IPS-18a (cell line): ENCODE data around the gene CMKLR1.

ENCODE experiments used
- H3K27ac ChIP-seq: one replicate; pipeline ENCODE4 v1.5.1; 2013; ENCODE audit warnings: low read length
- H3K27me3 ChIP-seq: one replicate; pipeline ENCODE4 v1.6.1; 2013; ENCODE audit warnings: mild to moderate bottlenecking, low read length; ENCODE audit not compliant: control insufficient read depth, insufficient read depth
- H3K36me3 ChIP-seq: one replicate; pipeline ENCODE4 v1.6.1; 2013; ENCODE audit warnings: low read depth, low read length; ENCODE audit not compliant: control insufficient read depth
- H3K4me1 ChIP-seq: one replicate; pipeline ENCODE4 v1.6.1; 2013; ENCODE audit warnings: low read depth, low read length; ENCODE audit not compliant: control insufficient read depth
- H3K4me3 ChIP-seq: one replicate; pipeline ENCODE4 v1.5.1; 2013; ENCODE audit warnings: low read length
- H3K9ac ChIP-seq: one replicate; pipeline ENCODE4 v1.6.1; 2013; ENCODE audit warnings: mild to moderate bottlenecking, low read length, moderate library complexity
- H3K9me3 ChIP-seq: one replicate; pipeline ENCODE4 v1.6.1; 2013; ENCODE audit warnings: low read depth, low read length; ENCODE audit not compliant: control insufficient read depth

Gene CMKLR1

DNA sequence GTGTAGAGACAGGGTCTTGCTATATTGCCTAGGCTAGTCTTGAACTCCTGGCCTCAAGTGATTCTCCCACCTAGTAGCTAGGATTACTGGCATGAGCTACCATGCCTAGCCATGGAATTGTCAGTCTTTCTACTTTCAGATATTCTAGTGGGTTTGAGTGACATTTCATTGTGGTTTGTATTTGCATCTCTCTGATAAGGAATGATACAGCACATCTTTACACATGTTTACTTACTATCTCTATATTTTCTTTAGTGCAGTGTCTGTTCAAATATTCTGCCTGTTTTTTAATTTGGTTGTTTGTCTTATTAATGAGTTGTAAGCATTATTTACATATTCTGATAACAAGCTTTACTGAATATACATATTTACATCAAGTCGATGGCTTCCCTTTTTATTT lies 73.6 kb downstream of the CMKLR1 start:
- Histone ChIP-seq H3K4me3 (no peak overlapping the region), H3K36me3 (no peaks in the 10 kb centered on the region), H3K9ac (no peak overlapping the region), H3K27ac (no peak overlapping the region), H3K9me3 (peaks cover 10% of the 10 kb centered on the region), H3K4me1 (no peaks in the 10 kb centered on the region), H3K27me3 (no peaks in the 10 kb centered on the region)

DNA sequence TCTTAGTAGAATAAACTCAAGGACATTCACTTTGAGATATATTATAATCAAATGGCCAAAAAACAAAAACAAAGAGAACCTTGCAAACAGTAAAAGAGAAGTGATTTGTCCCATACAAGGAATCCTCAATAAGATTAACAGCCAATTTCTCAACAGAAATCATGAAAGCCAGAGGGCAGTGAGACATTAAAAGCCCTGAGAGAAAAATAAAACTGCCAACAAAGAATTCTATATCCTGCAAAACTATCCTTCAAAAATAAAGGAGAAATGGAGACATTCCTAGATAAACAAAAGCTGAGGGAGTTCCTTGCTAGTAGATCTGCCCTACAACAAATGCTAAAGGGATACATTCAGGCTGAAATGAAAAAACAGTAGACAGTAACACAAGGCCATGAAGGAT lies 78.1 kb downstream of the CMKLR1 start:
- Histone ChIP-seq H3K27ac (no peak overlapping the region), H3K4me3 (no peak overlapping the region), H3K4me1 (no peaks in the 10 kb centered on the region), H3K27me3 (no peaks in the 10 kb centered on the region), H3K36me3 (no peaks in the 10 kb centered on the region), H3K9ac (no peak overlapping the region), H3K9me3 (peaks cover 15% of the 10 kb centered on the region)

DNA sequence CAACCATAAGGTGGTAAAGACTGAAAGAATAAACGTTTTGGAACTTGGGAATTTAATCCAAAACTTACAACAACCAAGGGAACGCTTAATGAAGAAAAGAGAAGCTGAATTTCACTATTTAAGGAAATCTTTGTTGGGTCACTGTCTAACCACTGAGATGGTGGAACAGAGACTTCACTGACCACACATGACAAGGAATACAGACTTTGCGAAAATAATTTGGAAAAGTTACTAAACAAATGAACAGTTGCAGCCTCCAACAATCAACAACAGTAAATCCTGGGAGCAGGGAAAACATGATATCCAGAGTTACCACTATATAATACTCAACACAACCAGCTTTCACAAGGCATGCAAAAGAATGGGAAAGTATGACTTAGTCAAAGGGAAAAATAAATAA lies 79.1 kb downstream of the CMKLR1 start:
- no peak overlapping the region for H3K27ac ChIP-seq
- H3K4me3 ChIP-seq: no peak overlapping the region
- H3K9me3 ChIP-seq: peaks cover 15% of the 10 kb centered on the region
- H3K4me1 ChIP-seq: no peaks in the 10 kb centered on the region
- H3K27me3 ChIP-seq: no peaks in the 10 kb centered on the region
- H3K9ac ChIP-seq: no peak overlapping the region
- no peaks in the 10 kb centered on the region for H3K36me3 ChIP-seq

DNA sequence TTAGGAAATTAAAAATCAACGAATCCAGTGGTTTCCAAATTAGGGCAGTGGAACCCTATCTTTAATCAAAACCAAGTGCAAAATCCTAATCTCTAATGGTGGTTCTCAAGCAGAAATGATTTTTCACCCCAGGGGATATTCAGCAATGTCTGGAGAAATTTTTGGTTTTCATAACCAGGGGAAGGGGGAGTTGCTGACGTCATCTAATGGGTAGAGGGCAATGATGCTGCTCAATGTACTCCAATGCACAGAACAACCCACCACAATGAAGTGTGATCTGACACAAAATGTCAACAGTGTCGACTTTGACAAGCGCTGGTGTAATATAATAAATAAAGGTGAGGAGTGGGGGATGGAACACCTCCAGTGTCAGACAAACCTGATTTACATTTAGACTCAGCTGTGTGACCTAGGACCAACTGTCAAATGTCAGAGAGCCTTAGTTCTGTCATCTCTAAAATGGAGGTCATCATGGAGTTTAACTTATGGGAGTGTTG lies 81.5 kb downstream of the CMKLR1 start:
- H3K36me3 ChIP-seq: no peaks in the 10 kb centered on the region
- peaks cover 15% of the 10 kb centered on the region for H3K9me3 ChIP-seq
- H3K4me1 ChIP-seq: peaks cover 19% of the 10 kb centered on the region
- H3K27ac ChIP-seq: no peak overlapping the region
- H3K9ac ChIP-seq: no peak overlapping the region
- H3K27me3 ChIP-seq: no peaks in the 10 kb centered on the region
- H3K4me3 ChIP-seq: no peak overlapping the region

DNA sequence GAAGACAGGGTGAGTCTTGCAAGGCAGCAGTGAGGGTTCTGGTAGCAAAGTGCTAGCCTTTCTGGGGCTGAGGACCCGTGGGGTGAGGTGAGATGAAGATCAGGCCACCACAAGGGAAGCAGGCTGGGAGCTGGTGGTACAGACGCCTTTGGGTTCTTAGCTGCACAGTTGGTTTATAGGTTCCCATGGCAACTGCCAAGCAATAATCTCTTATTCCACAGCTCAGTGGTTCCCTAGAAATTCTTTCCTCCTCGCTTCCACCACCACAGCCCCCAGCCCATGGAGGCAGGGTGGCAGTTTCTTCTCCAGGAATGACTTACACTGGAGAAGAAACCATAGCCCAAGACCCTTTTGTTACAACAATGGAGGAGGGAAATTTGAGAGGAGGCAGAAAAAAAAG lies 82.1 kb downstream of the CMKLR1 start:
- H3K27me3 ChIP-seq: no peaks in the 10 kb centered on the region
- H3K4me3 ChIP-seq: no peak overlapping the region

DNA sequence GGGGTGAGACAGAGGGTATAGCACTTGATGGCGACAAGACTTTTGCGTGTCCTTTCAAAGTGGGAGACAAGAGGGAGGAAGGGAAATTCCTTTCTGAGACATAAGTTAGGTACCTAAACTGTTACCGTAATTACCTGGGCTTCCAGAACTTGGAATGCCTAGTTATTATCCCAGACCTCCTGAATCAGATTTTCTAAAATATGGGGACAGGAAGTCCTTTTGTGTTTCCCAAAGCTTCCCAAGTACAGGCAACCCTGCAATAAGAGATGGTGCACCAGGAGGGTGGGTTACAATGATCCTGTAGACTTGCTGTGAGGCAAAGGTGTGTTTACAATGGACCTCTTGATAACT lies 83.9 kb downstream of the CMKLR1 start:
- peaks cover 20% of the 10 kb centered on the region for H3K4me1 ChIP-seq
- no peaks in the 10 kb centered on the region for H3K27me3 ChIP-seq

More for the DNA sequence above, 82.1 kb downstream of the CMKLR1 start:
- no peaks in the 10 kb centered on the region for H3K36me3 ChIP-seq
- no peak overlapping the region for H3K9ac ChIP-seq
- H3K9me3 ChIP-seq: peaks cover 15% of the 10 kb centered on the region
- no peak overlapping the region for H3K27ac ChIP-seq
- peaks cover 20% of the 10 kb centered on the region for H3K4me1 ChIP-seq

DNA sequence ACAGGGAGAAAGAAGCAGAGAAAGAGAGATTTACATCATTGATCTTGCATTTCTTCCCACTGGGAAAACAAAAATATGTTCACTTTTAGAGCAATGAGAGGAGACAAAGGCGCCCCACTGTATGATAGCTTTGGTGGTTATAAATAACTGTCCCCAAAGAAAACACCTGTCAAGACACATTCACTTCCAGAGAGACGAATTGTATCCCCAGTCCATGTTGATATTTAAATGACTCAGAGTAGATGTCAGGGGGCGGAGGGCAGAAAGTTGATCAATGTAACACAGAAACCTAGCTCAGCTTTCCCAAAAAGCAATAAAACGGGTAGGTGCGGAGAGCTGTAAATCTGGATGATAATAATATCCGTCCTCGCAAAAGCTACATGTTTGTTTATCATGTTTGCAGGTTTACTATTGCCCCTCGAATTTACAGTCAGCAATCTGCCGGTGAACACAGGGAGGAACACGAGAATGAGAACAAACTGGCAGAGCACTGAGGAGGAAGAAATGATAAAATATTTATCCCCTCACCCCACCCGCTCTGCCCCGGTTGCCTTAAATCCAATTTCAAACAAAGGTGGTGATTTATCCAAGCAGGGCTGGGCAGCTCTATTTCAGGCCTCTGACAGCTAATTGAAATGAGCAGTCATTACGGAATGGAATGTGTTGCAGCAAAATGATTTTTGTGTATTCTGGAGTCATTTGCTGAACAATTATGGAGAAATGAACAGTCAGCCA lies 84.4 kb downstream of the CMKLR1 start:
- Histone ChIP-seq H3K4me3 (no peak overlapping the region), H3K4me1 (peaks cover 20% of the 10 kb centered on the region), H3K27me3 (no peaks in the 10 kb centered on the region), H3K9ac (no peak overlapping the region), H3K27ac (no peak overlapping the region), H3K9me3 (peaks cover 3% of the 10 kb centered on the region), H3K36me3 (no peaks in the 10 kb centered on the region)

More for the DNA sequence above, 83.9 kb downstream of the CMKLR1 start:
- Histone ChIP-seq H3K4me3 (no peak overlapping the region), H3K9ac (no peak overlapping the region), H3K9me3 (peaks cover 5% of the 10 kb centered on the region), H3K27ac (no peak overlapping the region), H3K36me3 (no peaks in the 10 kb centered on the region)

DNA sequence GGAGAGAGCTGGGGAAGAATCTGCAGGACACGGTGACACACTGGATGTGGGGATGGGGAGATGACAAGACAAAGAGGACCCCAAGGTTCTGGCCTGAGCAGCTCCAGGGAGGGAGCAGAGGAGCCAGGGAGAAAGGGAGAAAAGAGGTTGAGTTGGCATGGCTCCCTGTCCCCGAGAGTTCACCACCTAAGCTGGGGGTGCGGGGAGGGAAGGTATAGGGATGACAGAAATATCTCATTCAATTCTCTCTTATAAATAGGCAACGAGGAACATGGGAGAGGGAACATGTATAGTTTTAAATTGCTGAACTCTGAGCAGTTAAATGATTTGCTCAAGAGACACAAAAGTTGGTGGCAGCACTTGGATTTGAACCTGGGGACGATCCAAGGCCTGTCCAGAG lies 85.1 kb downstream of the CMKLR1 start:
- H3K27me3 ChIP-seq: no peaks in the 10 kb centered on the region
- H3K4me3 ChIP-seq: no peak overlapping the region
- H3K9ac ChIP-seq: no peak overlapping the region
- peaks cover 20% of the 10 kb centered on the region for H3K4me1 ChIP-seq
- no peak overlapping the region for H3K27ac ChIP-seq
- no peaks in the 10 kb centered on the region for H3K9me3 ChIP-seq
- no peaks in the 10 kb centered on the region for H3K36me3 ChIP-seq

DNA sequence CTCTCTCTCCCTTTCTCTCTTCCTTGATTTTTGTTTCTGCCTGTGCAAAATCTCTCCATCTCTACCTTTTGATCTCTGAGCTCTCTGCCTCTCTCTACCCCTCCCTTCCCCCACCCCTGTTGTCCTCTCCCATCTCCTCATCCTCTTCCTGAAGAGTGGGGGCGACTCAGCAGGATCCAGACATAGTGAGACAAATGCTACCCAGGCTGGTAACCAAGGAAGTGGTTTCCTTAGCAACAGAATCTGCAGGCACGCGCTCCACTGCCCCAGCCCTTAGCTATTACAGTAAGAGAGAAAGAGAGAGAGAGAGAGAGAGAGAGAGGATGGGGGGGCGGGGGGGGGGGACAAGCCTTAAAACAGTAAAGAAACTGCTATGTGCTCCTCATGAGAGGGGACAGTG lies 85.6 kb downstream of the CMKLR1 start:
- no peaks in the 10 kb centered on the region for H3K9me3 ChIP-seq
- H3K36me3 ChIP-seq: no peaks in the 10 kb centered on the region
- no peaks in the 10 kb centered on the region for H3K27me3 ChIP-seq
- no peak overlapping the region for H3K9ac ChIP-seq
- peaks cover 20% of the 10 kb centered on the region for H3K4me1 ChIP-seq
- no peak overlapping the region for H3K4me3 ChIP-seq
- H3K27ac ChIP-seq: no peak overlapping the region

DNA sequence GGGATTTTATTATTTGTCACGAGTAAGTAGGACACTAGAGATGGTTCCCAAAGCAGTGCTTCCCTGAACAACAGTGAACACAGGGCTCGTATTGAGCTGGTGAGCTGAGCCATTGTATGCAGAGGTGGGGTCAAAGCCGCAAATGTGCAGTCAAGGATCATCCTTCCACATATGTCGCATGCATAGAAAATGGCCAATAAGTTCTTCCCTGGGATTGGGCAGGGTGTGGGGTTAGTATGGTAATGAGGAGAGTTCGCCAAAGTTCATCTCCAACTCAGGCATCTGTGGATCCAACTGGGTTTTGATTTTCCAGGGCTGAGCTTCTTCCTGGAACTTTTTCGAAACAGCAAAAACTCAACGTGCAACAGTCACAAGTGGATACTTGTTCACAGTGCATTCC lies 86.6 kb downstream of the CMKLR1 start:
- Histone ChIP-seq H3K4me1 (peaks cover 20% of the 10 kb centered on the region), H3K9ac (no peak overlapping the region), H3K27ac (no peak overlapping the region), H3K9me3 (no peaks in the 10 kb centered on the region), H3K27me3 (no peaks in the 10 kb centered on the region), H3K4me3 (no peak overlapping the region), H3K36me3 (no peaks in the 10 kb centered on the region)

DNA sequence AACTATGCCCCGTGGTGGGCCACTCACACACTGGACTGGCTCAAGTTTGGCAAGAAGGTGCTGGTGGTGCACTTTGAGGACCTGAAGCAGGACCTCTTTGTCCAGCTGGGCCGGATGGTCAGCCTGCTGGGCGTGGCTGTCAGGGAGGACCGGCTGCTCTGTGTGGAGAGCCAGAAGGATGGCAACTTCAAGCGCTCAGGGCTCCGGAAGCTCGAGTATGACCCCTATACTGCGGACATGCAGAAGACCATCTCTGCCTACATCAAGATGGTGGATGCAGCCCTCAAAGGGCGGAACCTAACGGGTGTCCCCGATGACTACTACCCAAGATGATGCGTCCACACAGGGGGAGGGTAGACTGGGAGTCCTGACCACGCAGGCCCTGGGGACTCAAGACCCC lies 91.1 kb downstream of the CMKLR1 start:
- H3K27ac ChIP-seq: no peak overlapping the region
- H3K4me1 ChIP-seq: peaks cover 5% of the 10 kb centered on the region
- no peak overlapping the region for H3K4me3 ChIP-seq
- no peak overlapping the region for H3K9ac ChIP-seq
- H3K9me3 ChIP-seq: no peaks in the 10 kb centered on the region
- no peaks in the 10 kb centered on the region for H3K36me3 ChIP-seq
- no peaks in the 10 kb centered on the region for H3K27me3 ChIP-seq

DNA sequence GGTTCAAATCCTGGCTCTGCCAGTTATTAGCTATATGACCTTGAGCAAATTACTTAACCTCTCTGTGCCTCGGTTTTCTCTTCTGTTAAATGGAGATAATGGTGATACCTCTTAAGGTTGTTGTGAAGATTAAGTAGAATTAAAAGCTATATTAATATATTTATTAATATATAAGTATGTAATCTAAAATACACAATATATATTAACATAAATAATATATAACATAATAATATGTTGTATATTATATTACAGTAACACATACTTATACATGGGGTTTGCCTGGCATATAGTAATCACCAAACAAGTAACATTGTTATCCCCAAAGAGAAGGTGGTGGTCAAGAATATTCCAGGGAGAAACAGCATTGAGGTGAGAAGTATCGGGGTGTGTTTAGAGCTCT lies 92.0 kb downstream of the CMKLR1 start:
- Histone ChIP-seq H3K36me3 (no peaks in the 10 kb centered on the region), H3K9ac (no peak overlapping the region), H3K4me1 (no peaks in the 10 kb centered on the region), H3K9me3 (no peaks in the 10 kb centered on the region), H3K27ac (no peak overlapping the region), H3K4me3 (no peak overlapping the region), H3K27me3 (no peaks in the 10 kb centered on the region)
